Measurements from ENCODE around the gene PRKCE. TPM values are rescaled to one million over a fixed set of nuclear protein-coding genes. Genes with fewer than 3 reads are reported as not detected.

The PRKCE gene
- total RNA-seq, 2 donors from 2014 or later, result 10.4 to 13.8 TPM

DNA sequence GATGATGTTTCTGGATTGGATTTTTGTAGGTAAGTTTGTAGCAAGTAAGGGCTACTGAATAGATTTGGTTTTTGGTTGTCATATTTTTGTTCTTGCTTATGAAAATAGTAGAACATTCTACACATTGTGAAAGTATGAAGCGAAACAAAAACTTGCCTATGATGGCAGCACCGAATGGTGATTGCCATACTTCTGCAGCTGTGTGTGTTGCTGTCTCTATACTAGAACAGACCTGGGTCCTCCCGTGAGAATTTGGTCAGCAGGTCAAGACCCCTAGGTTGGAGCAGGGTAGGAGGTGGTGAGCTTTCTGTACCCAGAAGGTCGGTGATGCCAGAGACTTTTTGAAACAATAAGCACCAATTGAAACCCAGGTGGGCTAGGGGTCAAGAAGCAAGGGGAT, 322.6 kb downstream of the PRKCE start:
- Mint-ChIP-seq H3K27ac (no peak overlapping the region), H3K9me3 (no peaks in the 10 kb centered on the region), H3K36me3 (no peaks in the 10 kb centered on the region)
- DNase-seq (ENCODE audit: low spot score in 2 of 2) (no peak), ATAC-seq (no peak)

DNA sequence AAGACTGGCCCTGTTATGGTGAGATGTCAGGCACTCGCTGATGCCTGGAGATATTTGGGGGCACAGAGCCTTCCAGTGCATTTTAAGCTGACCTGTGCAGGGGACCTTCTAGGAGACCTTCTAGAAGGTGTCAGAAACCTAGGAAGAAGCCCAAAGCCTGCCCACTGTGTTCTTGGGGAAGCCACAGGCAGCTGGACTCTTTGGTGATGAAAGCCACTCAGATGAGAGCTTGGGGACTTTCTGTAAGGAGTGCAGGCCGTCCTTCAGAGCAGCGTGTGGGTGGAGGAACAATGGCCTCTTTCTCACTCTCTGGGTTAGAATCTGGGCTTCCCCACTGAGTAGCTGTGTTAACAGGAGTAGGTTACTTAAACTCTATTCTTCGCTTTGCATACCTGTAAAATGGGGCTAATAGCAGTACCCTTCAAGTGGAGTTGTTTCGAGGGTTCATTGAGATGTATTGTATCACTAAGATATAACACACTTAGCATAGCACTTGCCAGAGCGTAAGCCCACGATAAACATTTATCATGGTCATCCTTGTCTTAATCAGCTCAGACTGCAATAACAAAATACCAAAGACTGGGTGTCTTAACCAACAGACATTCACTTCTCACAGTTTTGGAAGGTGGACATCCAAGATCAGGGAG, 323.4 kb downstream of the PRKCE start:
- H3K36me3 Mint-ChIP-seq, result no peaks in the 10 kb centered on the region
- ATAC-seq, result no peak
- no peaks in the 10 kb centered on the region for H3K9me3 Mint-ChIP-seq
- no peak for DNase-seq (ENCODE audit: low spot score in 2 of 2)
- H3K27ac Mint-ChIP-seq, result no peak overlapping the region

DNA sequence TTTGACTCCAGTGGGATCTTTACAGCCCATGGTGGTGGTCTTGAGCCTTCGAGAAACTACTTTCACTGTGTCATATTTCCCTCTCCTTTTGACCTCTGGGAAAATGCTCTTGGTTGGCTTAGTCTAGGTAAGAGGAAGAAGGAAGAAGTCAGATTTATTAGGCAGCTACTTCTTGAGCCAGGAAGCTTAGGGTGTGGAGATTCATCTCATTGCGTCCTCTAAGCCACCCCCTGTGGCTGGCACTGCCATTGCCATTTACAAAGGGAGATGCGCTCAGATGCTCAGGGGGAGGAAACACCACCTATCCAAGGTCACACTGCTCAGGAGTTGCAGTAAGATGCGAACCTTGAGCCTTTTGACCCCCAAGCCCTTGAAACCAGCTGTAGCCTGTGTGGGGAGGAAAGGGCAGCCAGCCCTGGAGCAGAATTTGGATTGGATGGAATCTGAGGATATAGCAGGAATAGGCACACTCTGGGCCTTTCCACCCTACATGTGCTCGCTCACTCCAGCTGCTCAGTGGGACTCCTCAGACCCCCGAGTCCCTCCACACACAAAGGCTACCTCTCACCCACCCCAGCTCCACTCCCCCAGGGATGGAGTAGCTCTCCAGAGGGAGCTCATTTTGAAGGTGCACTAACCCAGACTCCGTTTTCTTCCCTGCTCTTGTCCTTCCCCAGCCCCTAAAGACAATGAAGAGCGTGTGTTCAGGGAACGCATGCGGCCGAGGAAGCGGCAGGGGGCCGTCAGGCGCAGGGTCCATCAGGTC, 324.5 kb downstream of the PRKCE start:
- no peak for ATAC-seq
- Mint-ChIP-seq H3K36me3 (no peaks in the 10 kb centered on the region), H3K27ac (no peak overlapping the region), H3K9me3 (no peaks in the 10 kb centered on the region)
- no peak for DNase-seq (ENCODE audit: low spot score in 2 of 2)

DNA sequence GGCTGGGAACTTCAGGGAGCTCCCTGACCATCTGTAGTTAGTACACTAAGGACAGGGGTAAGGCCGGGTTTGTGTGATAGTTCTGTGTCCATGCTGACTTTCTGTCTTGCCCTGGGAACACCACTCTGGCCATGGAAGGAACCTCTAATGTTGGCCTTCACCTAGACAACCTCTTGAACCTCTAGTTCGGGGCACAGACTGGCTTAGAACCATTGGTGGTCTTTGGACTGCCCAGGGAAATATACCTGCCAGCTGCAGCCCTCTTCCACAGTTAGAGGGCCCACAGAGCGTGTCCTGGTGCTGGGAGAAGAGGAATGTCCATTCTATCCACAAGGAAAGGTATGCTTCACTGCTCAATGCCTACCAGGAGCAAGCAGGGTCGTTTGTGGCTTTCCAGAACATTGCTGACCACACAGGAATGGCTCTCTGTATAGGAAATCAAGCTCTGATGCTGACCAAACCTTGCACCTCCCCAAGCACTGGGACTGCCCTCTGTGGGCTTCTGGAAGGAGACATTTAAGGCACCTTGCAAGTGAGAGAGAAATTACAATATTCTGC, 326.9 kb downstream of the PRKCE start:
- Mint-ChIP-seq H3K9me3 (no peaks in the 10 kb centered on the region), H3K27ac (no peak overlapping the region), H3K36me3 (no peaks in the 10 kb centered on the region)
- ATAC-seq (no peak), DNase-seq (ENCODE audit: low spot score in 2 of 2) (no peak)

DNA sequence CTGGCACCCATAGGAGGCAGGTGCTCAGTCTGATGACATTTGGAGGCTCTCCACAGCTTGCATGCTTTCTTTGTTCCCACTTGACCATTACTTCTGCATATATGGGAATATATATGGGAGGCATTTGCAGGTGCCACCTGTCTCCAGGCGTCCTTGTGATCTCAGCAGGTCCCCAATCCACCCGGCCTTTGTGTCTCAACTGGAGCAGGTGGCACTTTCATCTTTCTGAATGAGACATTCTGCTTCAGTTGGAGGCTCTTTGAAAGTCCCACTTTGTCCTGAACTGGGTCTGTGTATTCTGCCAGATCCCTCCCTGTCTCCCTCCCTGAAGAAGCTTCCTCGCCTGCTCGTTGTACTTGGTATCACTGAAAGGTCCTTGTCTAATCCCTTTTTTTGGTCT, 327.6 kb downstream of the PRKCE start:
- ATAC-seq (no peak), DNase-seq (ENCODE audit: low spot score in 2 of 2) (no peak)
- H3K27ac Mint-ChIP-seq, result no peak overlapping the region
- no peaks in the 10 kb centered on the region for H3K36me3 Mint-ChIP-seq
- H3K9me3 Mint-ChIP-seq, result no peaks in the 10 kb centered on the region

GRCh38 chr2:45980161-45980865, 328.8 kb downstream of the PRKCE start:
- DNase-seq (ENCODE audit: low spot score in 2 of 2) (no peak), ATAC-seq (no peak)
- Mint-ChIP-seq H3K9me3 (no peaks in the 10 kb centered on the region), H3K36me3 (no peaks in the 10 kb centered on the region), H3K27ac (peak overlapping the region in 1 of 2 donors; percentile 37)

DNA sequence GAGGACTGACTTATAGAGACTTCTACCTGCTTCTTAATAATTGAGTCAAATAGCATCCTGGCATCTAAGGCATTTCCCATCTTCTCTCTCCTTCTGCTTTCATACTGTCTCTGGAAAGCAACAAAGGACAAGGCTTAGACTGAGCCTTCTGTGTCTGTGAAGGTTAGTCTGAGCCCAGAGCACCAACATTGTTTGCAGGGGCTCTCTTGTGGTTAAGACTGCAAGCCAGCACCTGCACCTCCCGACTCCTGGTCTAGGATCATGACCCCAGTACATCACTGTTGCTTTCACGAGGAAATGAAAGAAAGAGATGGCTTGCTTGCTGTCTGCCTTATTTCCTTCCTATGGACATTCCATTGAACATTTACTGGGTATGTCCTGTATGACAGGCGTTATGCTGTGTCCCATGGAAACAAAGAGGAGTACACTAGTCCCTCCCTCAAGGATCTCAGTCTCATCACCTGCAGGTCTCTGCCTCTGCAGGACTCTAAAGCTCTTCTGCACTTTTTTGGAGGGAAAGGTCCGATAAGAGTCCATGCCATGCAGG, 330.0 kb downstream of the PRKCE start:
- DNase-seq (ENCODE audit: low spot score in 2 of 2) (no peak), ATAC-seq (no peak)
- no peaks in the 10 kb centered on the region for H3K9me3 Mint-ChIP-seq
- no peaks in the 10 kb centered on the region for H3K36me3 Mint-ChIP-seq
- H3K27ac Mint-ChIP-seq, result no peak overlapping the region

DNA sequence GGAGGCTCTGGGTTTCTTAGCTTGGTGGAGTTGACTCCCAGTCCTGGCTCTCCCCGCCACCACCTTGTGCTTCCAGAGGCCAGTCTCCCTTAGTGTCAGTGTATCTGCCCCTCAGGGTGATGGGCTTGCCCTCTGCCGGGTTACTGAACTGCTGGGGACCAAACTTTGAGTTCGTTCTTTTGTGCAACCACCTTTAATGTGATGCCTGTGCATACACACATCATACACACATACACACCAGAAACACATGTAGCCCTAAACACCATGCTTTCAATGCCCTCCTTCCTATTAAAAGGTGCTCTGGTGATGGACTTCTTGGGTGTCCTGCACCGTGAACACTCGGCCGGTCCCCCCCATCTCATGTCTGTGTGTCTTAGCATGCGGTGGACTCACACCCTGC, 330.6 kb downstream of the PRKCE start:
- DNase-seq (ENCODE audit: low spot score in 2 of 2), result no peak
- H3K27ac Mint-ChIP-seq, result no peak overlapping the region
- no peaks in the 10 kb centered on the region for H3K36me3 Mint-ChIP-seq
- no peak for ATAC-seq
- H3K9me3 Mint-ChIP-seq, result no peaks in the 10 kb centered on the region

DNA sequence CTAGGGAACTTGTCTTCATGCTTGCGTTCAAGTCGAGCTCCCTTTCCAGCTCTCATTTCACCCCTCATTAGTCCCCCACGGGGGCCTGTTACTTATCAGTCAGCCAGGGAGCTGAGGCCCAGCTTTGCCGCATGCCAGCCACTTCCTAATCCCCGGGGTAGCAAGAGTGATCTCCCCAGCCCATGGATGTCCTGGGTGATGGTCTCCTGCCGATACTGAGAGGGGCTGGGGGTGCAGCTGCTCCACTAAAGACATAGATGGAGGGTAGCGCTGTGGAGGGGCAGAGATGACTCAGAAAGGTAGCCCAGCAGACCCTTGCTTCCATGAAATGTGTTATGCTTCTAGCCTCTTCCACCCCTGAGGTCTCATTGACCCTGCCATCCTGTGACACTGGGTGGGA, 331.7 kb downstream of the PRKCE start:
- no peak overlapping the region for H3K27ac Mint-ChIP-seq
- ATAC-seq (no peak), DNase-seq (ENCODE audit: low spot score in 2 of 2) (no peak)
- no peaks in the 10 kb centered on the region for H3K9me3 Mint-ChIP-seq
- H3K36me3 Mint-ChIP-seq, result no peaks in the 10 kb centered on the region

- no peaks in the 10 kb centered on the region for H3K36me3 Mint-ChIP-seq
- DNase-seq (ENCODE audit: low spot score in 2 of 2), result no peak
- ATAC-seq, result no peak
- H3K27ac Mint-ChIP-seq, result no peak overlapping the region
- no peaks in the 10 kb centered on the region for H3K9me3 Mint-ChIP-seq
These were observed 332.9 kb downstream of the PRKCE start for GRCh38 chr2:45984366-45984765.

DNA sequence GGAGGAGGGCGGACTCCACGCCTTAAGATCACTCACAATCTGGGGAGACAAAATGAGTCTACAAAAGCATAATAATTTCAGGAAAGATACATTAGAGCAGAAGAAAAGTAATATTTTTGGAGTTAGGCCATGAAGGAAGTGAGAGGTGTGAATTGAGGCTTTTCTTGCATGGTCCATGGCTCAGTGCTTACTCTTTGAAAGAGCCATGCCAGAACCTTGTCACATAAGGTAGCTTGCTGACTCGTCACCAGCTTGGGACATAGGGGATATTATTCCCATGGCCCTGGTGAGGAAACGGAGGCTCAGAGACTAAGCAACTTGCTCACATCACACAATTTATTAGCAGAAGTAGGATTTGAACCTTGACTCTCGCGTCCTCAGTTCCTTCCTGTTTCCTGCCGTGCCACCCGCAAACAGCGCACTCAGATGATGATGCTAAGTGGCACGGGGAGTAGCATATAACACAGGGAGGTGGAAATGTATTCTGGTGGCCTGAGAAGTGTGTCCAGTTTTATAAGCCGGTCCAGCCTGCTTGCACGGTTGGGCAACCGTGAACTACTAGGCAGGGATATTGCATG, 333.5 kb downstream of the PRKCE start:
- Mint-ChIP-seq H3K36me3 (no peaks in the 10 kb centered on the region), H3K9me3 (no peaks in the 10 kb centered on the region), H3K27ac (no peak overlapping the region)
- DNase-seq (ENCODE audit: low spot score in 2 of 2) (no peak), ATAC-seq (no peak)

DNA sequence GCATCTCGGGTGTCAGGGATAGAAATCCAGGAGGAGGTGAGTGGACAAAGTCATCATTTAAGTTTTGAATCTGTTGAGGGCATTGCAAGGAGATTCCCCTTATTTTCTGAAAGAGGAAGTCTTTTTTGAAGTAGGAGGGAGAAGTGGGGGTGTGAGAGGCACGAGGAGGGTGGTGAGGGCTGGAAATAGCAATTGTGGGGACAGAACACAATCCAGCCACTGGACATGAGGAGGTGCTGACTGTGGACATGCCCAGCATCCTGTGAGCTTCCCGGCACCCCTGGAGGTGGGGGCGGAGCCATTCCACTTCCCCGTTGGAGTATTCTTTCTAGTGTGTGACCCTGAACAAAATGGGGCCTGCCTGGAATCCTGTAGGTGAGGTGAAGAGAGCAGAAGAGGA, 335.0 kb downstream of the PRKCE start:
- H3K36me3 Mint-ChIP-seq, result no peaks in the 10 kb centered on the region
- DNase-seq (ENCODE audit: low spot score in 2 of 2), result no peak
- no peaks in the 10 kb centered on the region for H3K9me3 Mint-ChIP-seq
- H3K27ac Mint-ChIP-seq, result peak overlapping the region in 1 of 2 donors; percentile 0
- ATAC-seq, result no peak

DNA sequence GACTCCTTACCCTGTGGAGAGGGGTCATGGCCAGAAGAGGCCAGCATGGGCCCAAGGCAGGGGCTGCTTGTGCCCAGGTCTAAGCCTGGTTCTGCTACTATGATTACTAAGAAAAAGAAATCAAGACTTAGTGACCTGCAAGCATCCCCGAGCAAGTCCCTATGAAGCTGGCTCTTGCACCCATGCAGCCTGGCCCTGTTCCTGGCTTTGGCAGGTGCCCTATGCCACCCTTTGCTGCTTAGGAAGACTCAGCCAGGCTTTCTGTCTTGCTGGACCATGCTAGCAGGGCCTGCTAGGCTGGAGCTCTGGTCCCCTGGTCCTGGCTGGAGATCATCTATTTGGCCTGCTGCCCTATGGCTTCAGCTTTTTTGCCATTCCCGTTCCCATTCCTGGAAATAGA, 336.4 kb downstream of the PRKCE start:
- Mint-ChIP-seq H3K36me3 (no peaks in the 10 kb centered on the region), H3K9me3 (no peaks in the 10 kb centered on the region), H3K27ac (peak overlapping the region in 1 of 2 donors; percentile 35)
- DNase-seq (ENCODE audit: low spot score in 2 of 2) (no peak), ATAC-seq (no peak)

- DNase-seq (ENCODE audit: low spot score in 2 of 2), result no peak
These were observed 337.4 kb downstream of the PRKCE start for GRCh38 chr2:45988879-45989278.

DNA sequence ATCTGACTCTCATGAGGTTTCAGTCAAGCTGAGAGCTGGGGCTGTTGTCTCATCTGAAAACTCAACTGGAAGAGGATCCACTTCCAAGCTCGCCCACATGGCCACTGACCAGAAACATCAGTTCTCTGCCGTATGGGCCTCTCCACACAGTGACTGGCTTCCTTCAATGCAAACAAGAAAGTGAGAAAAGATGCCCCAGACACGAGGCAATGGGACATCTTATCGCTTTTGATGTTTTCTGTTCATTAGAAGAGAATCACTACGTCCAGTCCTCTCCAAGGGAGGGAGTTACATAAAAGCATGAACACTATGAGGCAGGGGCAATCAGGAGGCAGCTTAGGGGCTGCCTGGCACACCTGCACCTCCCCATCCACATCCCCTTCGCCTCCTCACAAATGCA, 338.7 kb downstream of the PRKCE start:
- Mint-ChIP-seq H3K36me3 (no peaks in the 10 kb centered on the region), H3K9me3 (no peaks in the 10 kb centered on the region), H3K27ac (no peak overlapping the region)
- DNase-seq (ENCODE audit: low spot score in 2 of 2) (no peak), ATAC-seq (no peak)

More at GRCh38 chr2:45988879-45989278, 337.4 kb downstream of the PRKCE start:
- peak overlapping the region in 1 of 2 donors; percentile 18 for H3K27ac Mint-ChIP-seq
- H3K36me3 Mint-ChIP-seq, result no peaks in the 10 kb centered on the region
- no peak for ATAC-seq
- H3K9me3 Mint-ChIP-seq, result no peaks in the 10 kb centered on the region

DNA sequence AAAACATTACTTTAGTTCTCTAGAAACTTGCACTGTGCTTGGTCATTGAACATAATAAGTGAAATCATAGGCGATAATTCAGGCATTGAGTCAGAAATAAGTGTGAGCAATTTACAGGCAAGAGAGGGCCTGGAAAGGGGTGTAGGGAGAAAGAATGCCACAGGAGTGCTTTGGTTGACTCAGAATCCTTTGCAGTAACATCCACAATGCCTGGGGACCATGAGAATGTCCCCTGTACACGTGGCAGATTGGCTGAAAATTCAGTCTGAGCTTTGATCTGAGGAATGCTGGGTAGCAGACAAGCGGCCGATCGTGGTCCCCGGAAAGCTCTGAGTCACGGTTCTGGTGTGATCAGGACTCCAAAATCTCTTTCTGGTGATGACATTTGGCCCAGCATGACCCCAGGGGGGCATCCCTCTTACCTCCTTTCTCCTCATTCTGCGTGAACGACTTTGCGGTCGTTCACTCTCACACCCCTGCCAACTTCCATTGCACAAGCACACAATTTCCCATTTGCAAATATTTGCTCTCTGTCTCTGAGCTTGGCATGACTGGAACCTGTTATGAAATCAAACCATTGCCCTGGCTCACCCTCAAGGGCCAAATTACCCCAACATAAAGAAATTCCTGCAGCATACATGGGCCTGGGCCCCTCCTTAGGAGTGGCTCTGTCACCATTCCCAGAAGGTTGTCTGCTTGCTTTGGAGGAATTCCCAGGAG, 340.7 kb downstream of the PRKCE start:
- DNase-seq (ENCODE audit: low spot score in 2 of 2) (no peak), ATAC-seq (no peak)
- no peaks in the 10 kb centered on the region for H3K36me3 Mint-ChIP-seq
- H3K9me3 Mint-ChIP-seq, result no peaks in the 10 kb centered on the region
- H3K27ac Mint-ChIP-seq, result peak overlapping the region in 1 of 2 donors; percentile 24
